Measurements from ENCODE around the gene RHOB.
"Not testable (repeated sequence)": the region's sequence is repeated elsewhere in the genome, so short reads cannot be mapped to it uniquely, and the experiment has no call there.

RHOB gene

DNA sequence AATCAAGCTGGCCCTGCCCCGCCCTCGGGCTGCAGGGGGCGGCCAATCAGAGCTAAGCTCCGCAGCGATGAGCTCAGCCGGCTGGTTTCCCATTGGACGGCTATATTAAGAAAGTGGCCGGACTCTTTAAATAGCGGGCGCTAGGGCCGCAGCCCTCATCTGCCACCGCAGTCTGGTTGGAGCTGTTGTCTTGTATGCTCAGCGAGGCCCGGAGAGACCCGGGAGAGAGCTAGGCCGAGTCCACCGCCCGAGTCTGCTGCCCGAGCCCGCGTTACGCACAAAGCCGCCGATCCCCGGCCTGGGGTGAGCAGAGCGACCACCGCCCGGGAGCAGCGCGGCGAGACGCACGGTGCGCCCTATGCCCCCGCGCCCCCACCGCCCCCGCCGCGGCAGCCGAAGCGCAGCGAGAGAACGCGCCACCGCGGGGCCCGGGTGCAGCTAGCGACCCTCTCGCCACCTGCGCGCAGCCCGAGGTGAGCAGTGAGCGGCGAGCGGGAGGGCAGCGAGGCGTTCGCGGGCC lies at the start of gene RHOB:
Gene RHOB (plus strand): TSS at position 158 of the 520 bp plus-strand sequence. CDS start 392 bp downstream, outside the sequence.
- peak; percentile 73 to 81 for DNase-seq (ENCODE audit: low read depth in 2 of 2)

GRCh38 chr2:20397811-20398447 lies 48.9 kb upstream of the RHOB start:
- DNase-seq (ENCODE audit: low read depth in 2 of 2): no peak

DNA sequence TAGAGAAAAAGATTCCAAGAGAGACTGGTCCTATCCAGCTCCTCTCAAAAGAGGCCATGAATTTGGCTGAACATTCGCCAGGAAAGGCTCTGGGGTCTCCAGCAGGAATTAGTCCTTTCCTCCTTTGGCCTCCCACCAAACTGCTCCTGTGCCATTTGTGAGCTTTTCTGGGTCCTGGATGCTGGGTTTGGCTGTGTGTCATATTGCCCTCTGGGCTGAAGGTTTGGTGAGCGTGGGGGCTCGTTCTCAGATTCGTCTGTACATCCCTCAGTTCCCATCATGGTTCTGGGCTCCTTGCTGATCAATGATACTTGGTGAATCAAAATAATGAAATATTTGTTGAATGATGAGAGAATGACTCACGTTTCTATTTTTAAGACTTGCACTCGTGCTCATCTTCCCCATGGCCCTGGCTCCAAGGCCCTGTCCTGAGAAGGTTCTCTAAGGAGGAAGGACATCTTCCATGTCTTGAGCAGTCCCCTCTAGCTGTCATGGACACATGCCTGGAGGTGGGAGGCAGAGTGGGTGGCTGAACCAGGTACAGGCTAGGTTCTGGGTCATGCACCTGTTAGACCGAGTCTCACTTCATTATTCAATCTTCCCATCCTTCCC lies 47.8 kb upstream of the RHOB start:
- no peak for DNase-seq (ENCODE audit: low read depth in 2 of 2)

DNA sequence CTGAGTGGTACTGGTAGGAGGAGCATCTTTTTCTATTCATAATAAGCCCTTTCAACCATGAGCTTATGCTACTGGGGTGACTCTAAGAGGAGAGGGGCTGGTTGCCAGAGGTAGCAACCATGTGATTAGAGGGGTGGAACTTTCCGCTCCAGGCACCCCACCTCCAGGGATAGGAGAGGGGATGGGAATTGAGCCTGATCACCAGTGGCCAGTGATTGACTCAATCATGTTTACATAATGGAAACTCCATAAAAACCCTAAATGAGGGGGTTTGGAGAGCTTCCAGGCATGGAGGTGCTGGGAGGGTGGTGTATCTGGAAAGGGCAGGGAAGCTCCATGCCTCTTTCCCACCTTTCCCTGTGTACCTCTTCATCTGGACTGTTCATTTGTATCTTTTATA lies 46.6 kb upstream of the RHOB start:
- DNase-seq (ENCODE audit: low read depth in 2 of 2): no peak

GRCh38 chr2:20400787-20401488 lies 45.9 kb upstream of the RHOB start:
- DNase-seq (ENCODE audit: low read depth in 2 of 2): no peak

GRCh38 chr2:20401489-20401835 lies 45.4 kb upstream of the RHOB start:
- no peak for DNase-seq (ENCODE audit: low read depth in 2 of 2)

- DNase-seq (ENCODE audit: low read depth in 2 of 2): no peak
Measured at GRCh38 chr2:20403774-20404312, 43.0 kb upstream of the RHOB start.

DNA sequence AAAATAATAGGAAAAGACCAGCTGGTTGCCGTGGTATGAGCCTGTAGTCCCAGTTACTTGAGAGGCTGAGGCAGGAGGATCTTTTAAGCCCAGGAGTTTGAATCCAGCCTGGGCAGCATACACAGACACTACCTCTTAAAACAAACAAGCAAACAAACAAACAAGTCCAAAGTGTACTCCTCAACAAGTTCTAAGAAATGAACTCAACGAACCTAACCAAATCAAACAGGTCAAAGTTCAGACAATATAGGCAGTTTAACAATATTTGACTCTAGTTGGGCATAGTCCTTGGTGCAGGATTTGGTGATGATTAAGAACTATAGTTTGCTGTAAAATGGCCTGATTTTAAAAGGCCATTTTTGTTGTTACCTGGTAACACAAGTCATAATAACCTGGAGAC lies 41.9 kb upstream of the RHOB start:
- DNase-seq (ENCODE audit: low read depth in 2 of 2): no peak

- no peak for DNase-seq (ENCODE audit: low read depth in 2 of 2)
Measured at GRCh38 chr2:20409039-20409438, 37.8 kb upstream of the RHOB start.

- no peak for DNase-seq (ENCODE audit: low read depth in 2 of 2)
Measured at GRCh38 chr2:20410556-20411277, 36.2 kb upstream of the RHOB start.

DNA sequence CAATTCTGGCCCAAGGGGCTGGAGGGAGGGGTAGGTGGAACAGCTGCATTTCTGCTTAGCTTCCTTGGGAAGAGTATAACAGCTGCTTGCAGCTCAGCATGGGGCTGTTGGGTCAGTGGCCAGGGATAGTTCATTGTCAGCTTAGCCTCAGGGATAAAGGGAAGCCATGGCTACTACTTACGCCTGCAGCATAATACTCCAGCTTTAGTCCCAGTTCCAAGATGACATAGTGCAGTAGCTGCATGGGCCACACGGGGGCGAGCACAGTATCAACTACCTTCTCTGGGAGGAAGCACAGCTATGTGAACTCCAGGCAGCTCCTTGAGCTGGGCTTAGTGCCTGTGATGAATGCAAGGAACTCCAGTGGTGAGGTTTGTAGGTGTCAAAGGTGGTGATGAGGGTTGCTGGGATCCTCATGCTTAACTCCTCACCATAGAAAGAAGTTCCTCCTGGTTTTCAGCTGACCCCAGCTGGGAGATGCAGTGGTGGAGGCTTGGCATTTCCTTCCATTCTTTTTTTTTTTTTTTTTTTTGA lies 35.4 kb upstream of the RHOB start:
- peak; percentile 28 to 76 for DNase-seq (ENCODE audit: low read depth in 2 of 2)

DNA sequence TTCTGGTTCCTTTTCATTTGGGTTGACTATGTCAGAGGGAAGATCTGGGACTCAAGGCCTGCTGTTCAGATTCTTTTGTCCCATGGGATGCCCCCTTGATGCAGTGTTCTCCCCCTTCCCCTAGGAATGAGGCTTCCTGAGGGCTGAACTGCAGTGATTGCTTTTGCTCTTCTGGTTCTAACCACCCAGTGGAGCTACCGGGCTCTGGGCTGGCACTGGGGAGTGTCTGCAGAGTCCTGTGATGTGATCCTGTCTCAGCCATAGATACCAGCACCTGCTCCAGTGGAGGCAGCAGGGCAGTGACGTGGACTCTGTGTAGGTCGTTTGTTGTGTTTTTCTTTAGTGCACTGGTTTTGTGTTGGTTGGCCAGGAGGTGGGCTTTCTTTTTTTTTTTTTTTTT lies 32.1 kb upstream of the RHOB start:
- DNase-seq (ENCODE audit: low read depth in 2 of 2): no peak

DNA sequence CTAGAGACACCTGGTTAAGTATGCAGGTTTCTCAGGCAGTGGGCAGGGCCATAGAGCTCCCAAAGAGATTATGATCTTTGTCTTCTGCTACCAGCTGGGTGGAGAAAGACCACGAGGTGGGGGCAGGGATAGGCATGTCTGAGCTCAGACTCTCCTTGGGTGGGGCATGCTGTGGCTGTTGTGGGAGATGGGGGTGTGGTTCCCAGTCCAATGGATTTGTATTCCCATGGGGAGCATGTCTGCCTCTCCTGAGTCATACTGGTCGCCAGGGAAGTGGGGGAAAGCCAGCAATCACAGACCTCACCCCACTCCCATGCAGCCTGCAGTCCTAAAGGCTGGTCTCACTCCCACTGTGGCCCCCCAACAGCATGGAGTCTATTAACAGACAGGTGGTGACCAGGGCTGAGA lies 31.4 kb upstream of the RHOB start:
- DNase-seq (ENCODE audit: low read depth in 2 of 2): no peak

GRCh38 chr2:20416723-20417122 lies 30.2 kb upstream of the RHOB start:
- no peak for DNase-seq (ENCODE audit: low read depth in 2 of 2)

DNA sequence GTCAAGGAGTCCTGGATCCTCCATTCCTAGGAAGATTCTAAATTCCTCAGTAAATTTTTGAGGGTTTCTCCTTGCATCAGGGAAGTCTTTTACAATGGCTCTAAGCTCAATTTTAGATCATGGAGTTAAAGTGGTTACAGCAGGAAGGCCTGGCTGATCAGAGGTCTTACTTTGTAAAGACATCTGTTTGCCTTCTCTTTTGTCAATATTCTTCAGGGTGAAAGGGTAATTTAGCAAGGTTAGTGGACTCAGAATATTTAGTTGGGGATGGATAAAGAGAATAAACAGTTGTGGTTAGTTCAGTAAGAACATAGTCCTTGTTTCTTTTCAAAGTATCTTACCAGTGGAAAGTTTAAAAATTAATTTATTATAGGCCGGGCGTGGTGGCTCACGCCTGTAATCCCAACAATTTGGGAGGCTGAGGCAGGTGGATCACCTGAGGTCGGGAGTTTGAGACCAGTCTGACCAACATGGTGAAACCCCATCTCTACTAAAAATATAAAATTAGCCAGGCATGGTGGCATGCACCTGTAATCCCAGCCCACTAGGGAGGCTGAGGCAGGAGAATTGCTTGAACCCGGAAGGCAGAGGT lies 29.5 kb upstream of the RHOB start:
- not testable (repeated sequence) for DNase-seq (ENCODE audit: low read depth in 2 of 2)

DNA sequence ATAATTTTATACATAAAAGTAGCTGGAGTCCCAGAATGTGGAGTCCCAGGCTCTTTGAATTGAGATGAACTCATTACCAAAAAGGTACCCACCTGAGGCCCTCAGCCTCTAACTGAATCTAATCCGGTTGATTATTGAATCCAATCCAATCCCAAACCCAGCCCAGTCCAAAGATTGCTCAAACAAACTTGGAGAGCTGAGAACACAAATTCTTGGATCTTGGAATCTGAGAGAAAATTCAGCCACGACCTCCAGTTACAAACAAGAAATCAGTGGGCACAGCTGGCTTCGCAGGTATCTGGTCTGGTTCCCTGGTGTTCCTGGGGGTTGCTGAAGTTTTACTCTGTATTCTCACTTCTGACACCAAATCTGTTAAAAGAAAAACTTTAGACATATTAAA lies 28.4 kb upstream of the RHOB start:
- no peak for DNase-seq (ENCODE audit: low read depth in 2 of 2)

DNA sequence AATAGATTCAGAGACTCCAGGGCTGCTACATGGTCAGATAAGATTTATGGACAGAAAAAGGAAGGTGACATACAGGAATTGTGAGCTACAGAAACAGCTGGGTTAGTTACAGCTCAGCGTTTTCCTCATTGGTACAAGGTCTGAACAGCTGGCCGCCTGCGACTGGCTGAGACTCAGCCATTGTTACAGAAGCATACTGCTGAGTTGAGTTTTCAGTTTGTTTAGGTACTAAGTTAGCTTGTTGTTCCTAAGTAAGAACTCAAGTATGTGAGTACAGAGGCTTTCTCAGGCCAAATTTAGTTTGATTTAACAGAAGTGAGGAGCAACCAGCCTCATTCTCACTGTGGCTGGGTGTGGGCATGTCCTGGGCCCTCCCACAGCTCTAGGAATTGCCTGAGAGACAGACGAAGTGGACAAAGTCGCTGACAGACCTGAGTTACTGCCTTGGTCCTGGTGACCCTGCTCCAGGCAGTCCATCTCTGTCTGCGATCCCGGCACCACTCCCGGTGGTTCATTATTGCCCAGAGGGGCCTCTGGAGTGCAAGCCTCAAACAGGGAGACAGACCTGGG lies 27.8 kb upstream of the RHOB start:
- DNase-seq (ENCODE audit: low read depth in 2 of 2): no peak

GRCh38 chr2:20419752-20420151 lies 27.1 kb upstream of the RHOB start:
- no peak for DNase-seq (ENCODE audit: low read depth in 2 of 2)

- DNase-seq (ENCODE audit: low read depth in 2 of 2): no peak
Measured at GRCh38 chr2:20421336-20421987, 25.4 kb upstream of the RHOB start.

DNA sequence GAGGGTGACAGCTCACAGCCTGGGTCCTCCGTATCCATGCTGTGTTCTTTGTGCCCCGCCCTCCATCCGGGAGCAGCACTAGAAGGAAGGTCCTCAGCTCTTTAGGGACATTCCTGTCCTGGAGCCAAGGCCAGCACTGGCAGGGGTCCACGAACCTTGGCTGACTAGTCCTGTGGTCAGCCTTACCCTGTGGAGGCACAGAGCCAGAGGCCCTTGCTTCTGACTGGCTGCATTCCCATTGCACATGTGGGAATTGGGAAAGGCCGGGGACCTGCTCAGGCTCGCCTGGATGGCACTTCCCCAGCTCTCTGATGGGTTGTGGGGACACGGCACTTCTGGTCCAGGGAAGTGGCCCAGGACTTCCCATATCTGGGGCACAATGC lies 24.9 kb upstream of the RHOB start:
- no peak for DNase-seq (ENCODE audit: low read depth in 2 of 2)
